GM12874 (cell line): Measurements from ENCODE around the gene INKA2.

ENCODE experiments used
- CTCF ChIP-seq: IDR thresholded peaks from 2 replicates; pipeline ENCODE4 v1.5.1; 2011; ENCODE audit warnings: low read depth, mild to moderate bottlenecking, control low read depth, low read length, moderate library complexity; ENCODE audit not compliant: insufficient read depth

INKA2 gene

GRCh38 chr1:111723091-111723806 is 15.9 kb downstream of the INKA2 start:
- no peak for TF ChIP-seq CTCF

DNA sequence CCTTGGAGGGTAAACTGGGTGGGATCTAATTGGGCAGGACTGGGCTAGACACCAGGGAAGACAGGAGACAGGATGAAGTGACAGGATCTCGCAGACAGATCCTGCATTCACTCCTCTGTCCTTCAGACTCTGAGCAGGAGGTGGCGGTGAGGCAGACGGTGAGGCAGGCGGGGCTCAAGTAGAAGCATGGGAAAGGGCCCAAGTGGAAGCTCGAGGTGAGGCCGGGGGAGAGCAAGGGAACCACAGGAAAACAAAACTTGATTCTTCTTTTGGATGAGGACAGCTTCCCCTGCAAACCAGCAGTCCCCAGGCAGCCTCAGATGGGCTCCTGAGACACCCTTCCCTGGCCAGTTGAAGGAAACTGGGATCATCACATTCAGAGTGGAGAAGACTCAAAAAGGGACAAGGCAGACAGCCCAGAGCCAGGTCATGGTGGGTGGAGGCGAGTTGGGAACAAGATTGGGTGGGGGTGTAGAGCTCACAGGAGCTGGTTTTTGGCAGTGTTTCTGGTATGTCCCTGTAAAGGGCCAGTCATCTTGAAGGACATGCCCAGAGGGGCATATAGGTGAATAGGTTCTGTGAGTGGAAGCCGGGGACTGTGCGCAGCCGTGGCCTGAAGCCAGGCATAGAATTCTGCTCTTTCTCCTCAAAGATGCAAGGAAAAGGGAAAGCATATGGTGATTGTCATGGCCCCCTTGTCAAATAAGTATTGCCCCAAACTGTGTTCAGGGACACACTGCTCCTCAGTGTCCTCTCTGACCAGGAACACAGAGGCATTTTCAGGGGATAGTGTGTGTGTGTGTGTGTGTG is 18.0 kb downstream of the INKA2 start:
- TF ChIP-seq CTCF: no peak

- no peak for TF ChIP-seq CTCF
Measured at GRCh38 chr1:111720274-111720976, 18.8 kb downstream of the INKA2 start.

DNA sequence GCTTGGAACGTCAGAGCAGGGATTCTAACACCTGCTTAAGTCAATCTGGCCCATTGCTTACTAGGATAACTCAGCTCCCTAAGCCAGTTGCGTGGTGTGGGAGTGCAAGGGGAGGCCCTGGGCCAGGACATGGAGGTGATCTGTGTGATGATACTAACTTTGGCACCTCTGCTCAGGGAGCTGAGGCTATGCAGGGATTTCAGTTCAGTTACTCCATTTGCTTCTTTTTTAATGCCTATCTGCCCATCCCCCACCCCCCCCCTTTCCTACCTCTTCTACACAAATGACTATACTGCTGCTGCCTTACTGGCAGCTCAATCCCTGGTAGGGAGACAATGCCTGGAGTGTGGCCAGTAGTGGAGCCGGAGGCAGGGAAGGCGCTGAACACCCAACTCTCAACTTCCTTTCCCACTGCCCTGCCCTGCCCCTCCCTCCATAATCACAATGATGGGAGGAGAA is 19.5 kb downstream of the INKA2 start:
- TF ChIP-seq CTCF: no peak

DNA sequence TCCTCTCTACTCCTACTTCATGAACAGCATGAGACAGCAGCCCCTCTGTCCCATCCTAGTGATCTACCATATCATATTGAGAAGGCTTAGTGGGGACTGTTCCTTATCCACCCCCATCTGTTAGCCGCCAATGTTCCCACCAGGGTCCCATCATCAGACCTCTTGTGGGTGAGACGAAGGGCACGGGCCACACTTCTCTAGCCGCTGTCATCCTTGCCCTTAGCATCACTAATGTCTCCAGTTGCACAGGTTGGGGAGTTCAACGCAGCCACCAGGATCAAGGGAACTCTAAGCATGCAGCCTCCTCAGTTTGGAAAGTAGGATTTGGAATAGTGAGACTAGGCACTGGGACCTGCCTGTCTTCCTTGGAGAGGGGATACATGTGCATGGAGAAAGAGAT is 20.1 kb downstream of the INKA2 start:
- TF ChIP-seq CTCF: no peak

- no peak for TF ChIP-seq CTCF
Measured at GRCh38 chr1:111717450-111717849, 21.7 kb downstream of the INKA2 start.

- TF ChIP-seq CTCF: no peak
Measured at GRCh38 chr1:111716333-111716732, 22.9 kb downstream of the INKA2 start.
